H9 (cell line): ENCODE data around the gene GPR183. TPM values are rescaled to one million over a fixed set of nuclear protein-coding genes. Genes with fewer than 3 reads are reported as not detected.

Experiments
- DNase-seq: peaks from one replicate; pipeline ENCODE4 v3.0.0-alpha.2; 2017
- H2AFZ ChIP-seq: one replicate; pipeline ENCODE4 v1.6.1; 2013; ENCODE audit warnings: mild to moderate bottlenecking, low read length, control low read depth, moderate library complexity
- H2AK5ac ChIP-seq: 2 replicates; pipeline ENCODE4 v1.6.1; 2013; ENCODE audit warnings: low read length, control low read depth, mixed read lengths; ENCODE audit not compliant: insufficient read length
- H2BK120ac ChIP-seq: one replicate; pipeline ENCODE4 v1.6.1; 2013; ENCODE audit warnings: low read depth, mild to moderate bottlenecking, low read length, control low read depth, inconsistent platforms; ENCODE audit not compliant: poor library complexity, severe bottlenecking
- H2BK12ac ChIP-seq: 2 replicates; pipeline ENCODE4 v1.6.1; 2013; ENCODE audit warnings: low read length, control low read depth, mixed read lengths, low read depth; ENCODE audit not compliant: insufficient read length
- H2BK15ac ChIP-seq: 2 replicates; pipeline ENCODE4 v1.6.1; 2013; ENCODE audit warnings: low read depth, low read length, control low read depth
- H2BK20ac ChIP-seq: one replicate; pipeline ENCODE4 v1.6.1; 2013; ENCODE audit warnings: low read depth, mild to moderate bottlenecking, low read length, control low read depth, inconsistent platforms; ENCODE audit not compliant: poor library complexity, severe bottlenecking
- H2BK5ac ChIP-seq: 2 replicates; pipeline ENCODE4 v1.6.1; 2013; ENCODE audit warnings: low read length, control low read depth, mixed read lengths; ENCODE audit not compliant: insufficient read length
- H3K14ac ChIP-seq: 2 replicates; pipeline ENCODE4 v1.6.1; 2013; ENCODE audit warnings: low read length, control low read depth; ENCODE audit not compliant: insufficient read depth
- H3K18ac ChIP-seq: 2 replicates; pipeline ENCODE4 v1.6.1; 2013; ENCODE audit warnings: low read depth, mild to moderate bottlenecking, mixed read lengths, low read length, control low read depth; ENCODE audit not compliant: insufficient read length
- H3K23ac ChIP-seq: 2 replicates; pipeline ENCODE4 v1.6.1; 2013; ENCODE audit warnings: low read length, control low read depth, mixed read lengths, low read depth; ENCODE audit not compliant: insufficient read length
- H3K23me2 ChIP-seq: 2 replicates; pipeline ENCODE4 v1.6.1; 2013; ENCODE audit warnings: low read depth, mild to moderate bottlenecking, mixed read lengths, low read length, control low read depth; ENCODE audit not compliant: insufficient read length, poor library complexity, severe bottlenecking
- H3K27ac ChIP-seq: 2 replicates; pipeline ENCODE4 v1.5.1; 2013; ENCODE audit warnings: low read length, control low read depth, mixed read lengths, low read depth; ENCODE audit not compliant: insufficient read length
- H3K27me3 ChIP-seq: 2 replicates; pipeline ENCODE4 v1.6.1; 2013; ENCODE audit warnings: low read length, control low read depth, inconsistent platforms; ENCODE audit not compliant: insufficient read depth
- H3K4ac ChIP-seq: 2 replicates; pipeline ENCODE4 v1.6.1; 2013; ENCODE audit warnings: low read depth, mild to moderate bottlenecking, control low read depth, inconsistent platforms, low read length, moderate library complexity
- H3K4me1 ChIP-seq: 2 replicates; pipeline ENCODE4 v1.6.1; 2013; ENCODE audit warnings: low read length, control low read depth, inconsistent platforms; ENCODE audit not compliant: insufficient read depth
- H3K4me2 ChIP-seq: 2 replicates; pipeline ENCODE4 v1.6.1; 2013; ENCODE audit warnings: low read length, control low read depth, mixed read lengths; ENCODE audit not compliant: insufficient read length, insufficient read depth
- H3K56ac ChIP-seq: 2 replicates; pipeline ENCODE4 v1.6.1; 2013; ENCODE audit warnings: low read depth, mild to moderate bottlenecking, mixed read lengths, low read length, control low read depth; ENCODE audit not compliant: insufficient read length
- H3K79me1 ChIP-seq: 2 replicates; pipeline ENCODE4 v1.6.1; 2013; ENCODE audit warnings: low read depth, mild to moderate bottlenecking, moderate library complexity, low read length, control low read depth, inconsistent platforms; ENCODE audit not compliant: insufficient read depth, poor library complexity, severe bottlenecking
- H3K79me2 ChIP-seq: 2 replicates; pipeline ENCODE4 v1.6.1; 2013; ENCODE audit warnings: low read length, control low read depth, inconsistent platforms; ENCODE audit not compliant: insufficient read depth
- H3K9ac ChIP-seq: 2 replicates; pipeline ENCODE4 v1.6.1; 2013; ENCODE audit warnings: low read length, control low read depth, mixed read lengths; ENCODE audit not compliant: insufficient read length; ENCODE audit errors: extremely low read depth
- H3K9me3 ChIP-seq: one replicate; pipeline ENCODE4 v1.6.1; 2013; ENCODE audit warnings: low read depth, low read length, inconsistent platforms; ENCODE audit not compliant: control insufficient read depth
- H3T11ph ChIP-seq: one replicate; pipeline ENCODE4 v1.6.1; 2013; ENCODE audit warnings: mild to moderate bottlenecking, low read length, control low read depth, inconsistent platforms
- H4K20me1 ChIP-seq: one replicate; pipeline ENCODE4 v1.6.1; 2013; ENCODE audit not compliant: control insufficient read depth, insufficient read length, insufficient read depth
- H4K5ac ChIP-seq: 2 replicates; pipeline ENCODE4 v1.6.1; 2013; ENCODE audit warnings: low read depth, mild to moderate bottlenecking, mixed read lengths, low read length, control low read depth; ENCODE audit not compliant: insufficient read length
- H4K8ac ChIP-seq: replicated peaks from 2 replicates; pipeline ENCODE4 v1.6.1; 2013; ENCODE audit warnings: low read length, control low read depth, mixed read lengths, low read depth; ENCODE audit not compliant: insufficient read length
- H4K91ac ChIP-seq: 2 replicates; pipeline ENCODE4 v1.6.1; 2013; ENCODE audit warnings: low read depth, mild to moderate bottlenecking, moderate library complexity, mixed read lengths, low read length, control low read depth; ENCODE audit not compliant: insufficient read length
- H3K27ac Mint-ChIP-seq, 3 experiments: 2 replicates in 2 of 3; 3 replicates in 1 of 3; pipeline ENCODE4 v1.8.0; 2020 to 2021; ENCODE audit warnings: mixed read lengths in 3 of 3, mild to moderate bottlenecking in 1 of 3, moderate library complexity in 1 of 3
- H3K27me3 Mint-ChIP-seq: 2 replicates; pipeline ENCODE4 v1.8.0; 2021; ENCODE audit warnings: low read depth, mild to moderate bottlenecking, moderate library complexity, mixed read lengths
- H3K36me3 Mint-ChIP-seq, 3 experiments: 2 replicates in 2 of 3; 3 replicates in 1 of 3; pipeline ENCODE4 v1.8.0; 2020 to 2021; ENCODE audit warnings: low read depth in 3 of 3, mixed read lengths in 3 of 3; ENCODE audit not compliant: insufficient read depth in 1 of 3
- H3K4me1 Mint-ChIP-seq, 2 experiments: 2 replicates each; pipeline ENCODE4 v1.8.0; 2020; ENCODE audit warnings: mixed read lengths in 2 of 2
- H3K4me3 Mint-ChIP-seq, 2 experiments: 2 replicates in 1 of 2; 3 replicates in 1 of 2; pipeline ENCODE4 v1.8.0; 2020 to 2021; ENCODE audit warnings: mild to moderate bottlenecking in 2 of 2, mixed read lengths in 2 of 2, moderate library complexity in 1 of 2
- H3K9me3 Mint-ChIP-seq, 2 experiments: 2 replicates in 1 of 2; 3 replicates in 1 of 2; pipeline ENCODE4 v1.8.0; 2020; ENCODE audit warnings: mild to moderate bottlenecking in 2 of 2, mixed read lengths in 2 of 2, moderate library complexity in 1 of 2
- CTCF ChIP-seq: fragments of 200-600 bp; sonication (generic); conservative IDR thresholded peaks from 3 replicates; pipeline ENCODE4 v1.8.0; 2021; ENCODE audit warnings: antibody characterized with exemption, mild to moderate bottlenecking
- WGBS: extraction: QIAGEN DNeasy Blood & Tissue Kit; methylation state at CpG from one replicate; pipeline ENCODE4 v1.1.7; 2013; ENCODE audit warnings: missing lambda C conversion rate, low lambda C conversion rate, mixed read lengths; ENCODE audit not compliant: insufficient read length; ENCODE audit errors: extremely low coverage; 5-methylcytosine and 5-hydroxymethylcytosine counted together
- total RNA-seq: library from RNA; stranded (reverse); gene quantifications from 2 replicates; pipeline ENCODE4 v1.2.1, GENCODE V29; 2021

Gene GPR183
- total RNA-seq, 1 experiment from 2014 or later: not detected

GRCh38 chr13:99294958-99295357, 12.2 kb downstream of the GPR183 start:
- Histone ChIP-seq H3K56ac (no peak overlapping the region), H2BK20ac (no peak overlapping the region), H3K27ac (no peak overlapping the region), H3K79me2 (no peaks in the 10 kb centered on the region), H3K18ac (no peak overlapping the region), H2BK5ac (no peak overlapping the region), H3K9ac (no peak overlapping the region), H3K79me1 (no peaks in the 10 kb centered on the region), H2AK5ac (no peak overlapping the region), H2BK12ac (no peak overlapping the region), H2BK120ac (no peak overlapping the region), H3K9me3 (no peaks in the 10 kb centered on the region), H4K91ac (no peak overlapping the region), H3K14ac (no peak overlapping the region), H2AFZ (no peak overlapping the region), H3K23me2 (no peaks in the 10 kb centered on the region), H3K4me2 (no peak overlapping the region), H4K20me1 (no peaks in the 10 kb centered on the region), H3T11ph (no peak overlapping the region), H3K23ac (no peak overlapping the region), H4K8ac (no peak overlapping the region), H4K5ac (no peak overlapping the region), H3K27me3 (no peaks in the 10 kb centered on the region), H2BK15ac (no peak overlapping the region), H3K4me1 (no peaks in the 10 kb centered on the region), H3K4ac (no peak overlapping the region)
- no CpG with 5 or more reads among the region's 7 CpGs for WGBS
- no peak overlapping the region for H3K4me3 Mint-ChIP-seq
- no peak overlapping the region for H3K27ac Mint-ChIP-seq
- H3K4me1 Mint-ChIP-seq: peaks cover 3 to 7% of the 10 kb centered on the region in 2 experiments; a peak in 2 of 4 replicates
- no peak for TF ChIP-seq CTCF
- H3K27me3 Mint-ChIP-seq: no peaks in the 10 kb centered on the region; the same call in 1 of the 2 replicates
- H3K36me3 Mint-ChIP-seq: no peaks in the 10 kb centered on the region
- no peaks in the 10 kb centered on the region for H3K9me3 Mint-ChIP-seq
- DNase-seq: no peak
